ENCODE measurements around the gene U2AF2. TPM values are rescaled to one million over a fixed set of nuclear protein-coding genes. Genes with fewer than 3 reads are reported as not detected.

U2AF2 gene
- total RNA-seq, 1 experiment from 2014 or later = 411 TPM

DNA sequence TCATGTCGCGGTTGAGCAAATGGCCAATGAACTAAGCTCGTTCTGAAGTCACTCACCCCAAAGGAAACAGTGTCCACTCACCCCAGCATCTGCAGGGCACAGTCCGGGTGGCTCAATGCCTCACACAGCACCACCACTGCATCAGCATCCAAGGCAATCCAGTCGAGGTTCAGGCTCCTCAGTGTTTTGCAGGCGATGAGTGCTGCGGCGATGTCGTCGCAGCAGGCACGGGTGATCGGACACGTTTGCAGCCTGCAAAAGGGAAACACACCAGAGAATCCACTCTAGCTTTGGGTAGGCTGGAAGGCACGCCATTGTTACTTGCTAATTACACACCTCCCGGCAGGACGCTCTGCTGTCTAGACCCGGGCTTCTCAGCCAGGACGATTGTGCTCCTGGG, 56.9 kb downstream of the U2AF2 start:
- no TSS peak for BruUV-seq (replicated peaks)
- ChIA-PET CTCF (interaction anchor here (0.6 kb wide), 1 partner anchor 208 kb away, joined by 5 read pairs; no protein-coding TSS in a partner anchor), POLR2A (ENCODE audit: low non-redundant PET) (no interaction called here)
- Histone ChIP-seq H3K27ac (ENCODE audit: low read depth, low read length, poor library complexity, severe bottlenecking) (no peak overlapping the region), H3K4me1 (ENCODE audit: insufficient read depth, low read length, poor library complexity, severe bottlenecking) (no peaks in the 10 kb centered on the region), H3K36me3 (ENCODE audit: insufficient read depth, low read length, poor library complexity, severe bottlenecking) (no peaks in the 10 kb centered on the region), H3K4me3 (ENCODE audit: low read depth, low read length, poor library complexity, severe bottlenecking) (no peak overlapping the region), H3K9me3 (ENCODE audit: low read depth, low read length, poor library complexity, severe bottlenecking) (no peaks in the 10 kb centered on the region), H3K27me3 (replicated peaks; ENCODE audit: insufficient read depth, low read depth, low read length, poor library complexity) (peaks cover 13% of the 10 kb centered on the region)
- intact Hi-C loops (cut with micrococcal nuclease; ENCODE audit: unreplicated experiment) = no loop called here
- no peak for TF ChIP-seq EZH2 (IDR thresholded peaks at IDR 0.05; ENCODE audit: borderline replicate concordance, low read depth, low read length, poor library complexity, severe bottlenecking)
- TF ChIP-seq CTCF (conservative IDR thresholded peaks at IDR 0.05; ENCODE audit: low read depth, low read length) = no peak
- no peak for DNase-seq (ENCODE audit: low spot score)

DNA sequence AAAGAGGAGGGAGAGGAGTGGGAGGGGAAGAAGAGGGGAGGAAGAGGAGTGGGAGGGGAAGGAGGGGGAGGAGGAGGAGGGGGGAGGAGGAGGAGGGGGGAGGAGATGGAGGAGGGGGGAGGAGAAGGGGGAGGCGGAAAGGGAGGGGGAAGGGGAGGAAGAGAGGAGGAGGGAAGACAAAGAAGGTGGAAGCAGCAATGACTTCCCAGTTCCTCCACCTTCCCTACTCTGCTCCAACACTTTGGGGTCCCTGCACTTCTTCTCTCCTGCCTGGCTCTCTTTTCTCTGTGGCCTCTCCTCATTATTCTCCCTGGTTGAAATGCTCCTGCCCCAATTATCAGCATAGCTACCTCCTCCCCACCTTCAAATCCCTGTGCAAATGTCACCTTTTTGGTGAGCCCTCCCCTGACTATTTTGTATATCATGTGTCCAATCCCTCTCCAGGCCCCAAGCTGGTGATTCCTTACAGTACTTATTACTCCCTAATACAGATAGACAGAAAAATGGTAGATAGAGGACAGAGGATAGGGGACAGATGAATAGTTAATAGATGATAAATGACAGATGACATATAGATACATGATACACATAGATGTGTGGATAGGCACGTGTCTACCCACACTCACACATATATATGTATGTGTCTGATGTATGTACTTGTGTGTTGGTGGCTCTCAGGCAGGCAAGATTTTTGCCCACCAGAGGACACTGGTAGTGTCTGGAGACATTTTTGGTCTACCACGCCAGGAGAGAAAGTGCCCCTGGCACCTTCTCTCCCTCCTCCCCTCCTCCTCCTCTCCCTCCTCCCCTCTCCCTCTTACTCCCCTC, 58.2 kb downstream of the U2AF2 start:
- Histone ChIP-seq H3K27me3 (replicated peaks; ENCODE audit: insufficient read depth, low read depth, low read length, poor library complexity) (peaks cover 24% of the 10 kb centered on the region), H3K27ac (ENCODE audit: low read depth, low read length, poor library complexity, severe bottlenecking) (no peak overlapping the region), H3K4me1 (ENCODE audit: insufficient read depth, low read length, poor library complexity, severe bottlenecking) (no peaks in the 10 kb centered on the region), H3K9me3 (ENCODE audit: low read depth, low read length, poor library complexity, severe bottlenecking) (no peaks in the 10 kb centered on the region), H3K36me3 (ENCODE audit: insufficient read depth, low read length, poor library complexity, severe bottlenecking) (no peaks in the 10 kb centered on the region), H3K4me3 (ENCODE audit: low read depth, low read length, poor library complexity, severe bottlenecking) (no peak overlapping the region)
- ChIA-PET CTCF (no interaction called here), POLR2A (ENCODE audit: low non-redundant PET) (no interaction called here)
- no TSS peak for BruUV-seq (replicated peaks)
- no peak for TF ChIP-seq EZH2 (IDR thresholded peaks at IDR 0.05; ENCODE audit: borderline replicate concordance, low read depth, low read length, poor library complexity, severe bottlenecking)
- no peak for TF ChIP-seq CTCF (conservative IDR thresholded peaks at IDR 0.05; ENCODE audit: low read depth, low read length)
- DNase-seq (ENCODE audit: low spot score) = no peak
- intact Hi-C loops (cut with micrococcal nuclease; ENCODE audit: unreplicated experiment) = no loop called here

DNA sequence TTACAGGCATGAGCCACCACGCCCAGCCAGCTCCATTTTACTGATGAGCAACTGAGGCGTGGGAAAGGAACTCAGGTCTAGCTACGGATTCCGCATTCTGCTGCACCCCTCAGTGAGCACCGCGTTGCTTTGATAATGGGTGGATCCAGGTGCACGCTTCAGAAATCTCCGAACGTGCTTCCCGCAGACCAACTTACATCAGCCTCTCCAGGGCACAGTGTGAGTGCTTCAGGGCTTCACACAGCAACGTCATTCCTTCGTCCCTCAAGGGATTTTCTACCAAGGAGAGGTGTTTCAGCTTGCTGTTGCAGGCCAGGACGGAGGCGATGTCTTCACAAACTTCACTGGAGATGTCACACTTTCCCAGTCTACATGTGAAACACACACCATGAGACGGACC, 61.7 kb downstream of the U2AF2 start:
- Histone ChIP-seq H3K36me3 (ENCODE audit: insufficient read depth, low read length, poor library complexity, severe bottlenecking) (no peaks in the 10 kb centered on the region), H3K27me3 (replicated peaks; ENCODE audit: insufficient read depth, low read depth, low read length, poor library complexity) (peaks cover 44% of the 10 kb centered on the region), H3K27ac (ENCODE audit: low read depth, low read length, poor library complexity, severe bottlenecking) (no peak overlapping the region), H3K4me3 (ENCODE audit: low read depth, low read length, poor library complexity, severe bottlenecking) (no peak overlapping the region), H3K4me1 (ENCODE audit: insufficient read depth, low read length, poor library complexity, severe bottlenecking) (no peaks in the 10 kb centered on the region), H3K9me3 (ENCODE audit: low read depth, low read length, poor library complexity, severe bottlenecking) (no peaks in the 10 kb centered on the region)
- CTCF ChIA-PET = no interaction called here
- no peak for TF ChIP-seq CTCF (conservative IDR thresholded peaks at IDR 0.05; ENCODE audit: low read depth, low read length)
- TF ChIP-seq EZH2 (IDR thresholded peaks at IDR 0.05; ENCODE audit: borderline replicate concordance, low read depth, low read length, poor library complexity, severe bottlenecking) = no peak
- POLR2A ChIA-PET (ENCODE audit: low non-redundant PET) = no interaction called here
- intact Hi-C loops (cut with micrococcal nuclease; ENCODE audit: unreplicated experiment) = no loop called here
- BruUV-seq (replicated peaks) = no TSS peak
- DNase-seq (ENCODE audit: low spot score) = no peak
